Osteoblast (primary cell): ENCODE measurements around the gene SHH. TPM values are rescaled to one million over a fixed set of nuclear protein-coding genes. Genes with fewer than 3 reads are reported as not detected.

ENCODE experiments used
- DNase-seq: peaks from one replicate; pipeline ENCODE4 v3.0.0; 2011; ENCODE audit warnings: low spot score, mixed read lengths; ENCODE audit not compliant: insufficient read length; ENCODE audit errors: missing footprints
- H2AFZ ChIP-seq: 2 replicates; pipeline ENCODE4 v1.6.0; 2011; ENCODE audit warnings: mild to moderate bottlenecking, low read length
- H3K27ac ChIP-seq: 2 replicates; pipeline ENCODE4 v1.5.1; 2011; ENCODE audit warnings: mild to moderate bottlenecking, low read depth, low read length, moderate library complexity
- H3K27me3 ChIP-seq: 2 replicates; pipeline ENCODE4 v1.6.0; 2012; ENCODE audit warnings: mild to moderate bottlenecking, control low read depth, inconsistent platforms, low read length, moderate library complexity; ENCODE audit not compliant: insufficient read depth
- H3K36me3 ChIP-seq: 2 replicates; pipeline ENCODE4 v1.5.1; 2011; ENCODE audit warnings: mild to moderate bottlenecking, low read length, control low read depth, moderate library complexity; ENCODE audit not compliant: insufficient read depth
- H3K4me1 ChIP-seq: 2 replicates; pipeline ENCODE4 v1.5.1; 2011; ENCODE audit warnings: mild to moderate bottlenecking, low read length, control low read depth, moderate library complexity; ENCODE audit not compliant: insufficient read depth
- H3K4me2 ChIP-seq: 2 replicates; pipeline ENCODE4 v1.6.0; 2011; ENCODE audit warnings: mild to moderate bottlenecking, low read length; ENCODE audit not compliant: insufficient read depth
- H3K4me3 ChIP-seq: fragments of 200-600 bp; sonication (generic); 3 replicates; pipeline ENCODE4 v1.5.1; 2012; ENCODE audit warnings: mild to moderate bottlenecking, low read length, inconsistent platforms; ENCODE audit not compliant: insufficient read depth
- H3K79me2 ChIP-seq: 2 replicates; pipeline ENCODE4 v1.6.0; 2012; ENCODE audit warnings: mild to moderate bottlenecking, low read length, control low read depth, inconsistent platforms; ENCODE audit not compliant: insufficient read depth
- H3K9me3 ChIP-seq: 2 replicates; pipeline ENCODE4 v1.5.1; 2011; ENCODE audit warnings: low read depth, low read length, control low read depth
- H4K20me1 ChIP-seq: 2 replicates; pipeline ENCODE4 v1.6.0; 2012; ENCODE audit warnings: mild to moderate bottlenecking, low read length, control low read depth; ENCODE audit not compliant: insufficient read depth
- CTCF ChIP-seq: IDR thresholded peaks from 2 replicates; pipeline ENCODE4 v1.5.1; 2011; ENCODE audit warnings: mild to moderate bottlenecking, low read depth, low read length, moderate library complexity; ENCODE audit errors: extremely low read depth
- total RNA-seq: library from RNA; depleted of rRNA; stranded (reverse); fragments of >200 nt; gene quantifications from 2 replicates; pipeline ENCODE4 v1.2.3, GENCODE V29; 2012

Gene SHH
- total RNA-seq, 1 donor: not detected

GRCh38 chr7:155809332-155809946 is 2.8 kb downstream of the SHH start:
- Histone ChIP-seq H3K27me3 (peaks cover 85% of the 10 kb centered on the region), H3K79me2 (no peaks in the 10 kb centered on the region), H3K9me3 (no peaks in the 10 kb centered on the region), H3K36me3 (no peaks in the 10 kb centered on the region), H2AFZ (no peak overlapping the region), H3K4me3 (no peak overlapping the region), H4K20me1 (no peaks in the 10 kb centered on the region), H3K27ac (no peak overlapping the region), H3K4me2 (peak overlapping the region; percentile 36), H3K4me1 (peaks cover 9% of the 10 kb centered on the region)
- peak; percentile 87 for DNase-seq
- TF ChIP-seq CTCF: no peak

DNA sequence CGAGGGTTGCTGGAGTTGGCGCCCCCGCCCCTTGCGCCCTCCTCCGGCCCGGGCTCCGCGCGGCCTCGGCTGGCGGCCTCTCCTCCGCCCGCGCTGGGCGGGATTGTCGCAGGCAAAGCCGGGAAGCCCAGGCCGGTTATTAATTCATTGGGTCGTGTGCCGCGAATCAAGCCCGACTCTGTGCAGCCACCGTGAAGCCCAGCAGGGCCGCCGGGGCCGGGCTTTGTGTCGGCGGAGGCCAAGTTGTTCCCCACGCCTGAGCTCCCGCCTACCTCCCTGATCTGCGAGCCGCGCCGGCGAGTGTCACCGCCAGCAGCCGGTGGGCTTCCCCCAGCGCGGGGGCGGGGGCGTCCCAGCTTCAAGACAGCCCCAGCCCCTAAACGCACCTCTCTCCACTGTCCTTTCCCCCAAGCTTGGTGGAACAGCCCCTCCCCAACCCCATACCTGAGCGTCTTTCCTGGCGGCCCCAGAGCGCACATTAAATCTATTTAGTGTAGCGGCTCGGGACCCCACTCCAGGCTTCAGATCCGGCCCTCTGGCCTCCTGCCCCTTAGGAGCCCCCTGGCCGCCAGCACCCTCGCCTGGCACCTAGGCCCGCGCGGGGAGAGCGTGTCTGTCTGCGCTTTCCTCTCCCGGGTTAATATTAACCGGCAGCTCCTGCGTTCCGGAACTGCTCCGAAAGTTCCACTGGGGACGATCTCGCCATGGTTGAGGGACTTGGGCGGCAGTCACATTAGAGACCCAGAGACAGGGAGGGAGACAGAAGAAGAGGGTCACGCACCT is 3.5 kb downstream of the SHH start:
- Histone ChIP-seq H3K36me3 (no peaks in the 10 kb centered on the region), H3K27me3 (peaks cover 86% of the 10 kb centered on the region), H3K79me2 (no peaks in the 10 kb centered on the region), H3K4me1 (peaks cover 9% of the 10 kb centered on the region), H2AFZ (no peak overlapping the region), H3K27ac (no peak overlapping the region), H4K20me1 (no peaks in the 10 kb centered on the region), H3K9me3 (no peaks in the 10 kb centered on the region), H3K4me3 (no peak overlapping the region), H3K4me2 (no peak overlapping the region)
- TF ChIP-seq CTCF: no peak
- DNase-seq: peak; percentile 92

GRCh38 chr7:155807789-155808548 is 4.3 kb downstream of the SHH start:
- H3K79me2 ChIP-seq: no peaks in the 10 kb centered on the region
- DNase-seq: peak; percentile 86
- no peaks in the 10 kb centered on the region for H3K36me3 ChIP-seq
- no peak overlapping the region for H2AFZ ChIP-seq
- H3K4me2 ChIP-seq: no peak overlapping the region
- H3K27me3 ChIP-seq: peaks cover 86% of the 10 kb centered on the region
- no peaks in the 10 kb centered on the region for H4K20me1 ChIP-seq
- no peak overlapping the region for H3K27ac ChIP-seq
- no peaks in the 10 kb centered on the region for H3K9me3 ChIP-seq
- H3K4me3 ChIP-seq: no peak overlapping the region
- TF ChIP-seq CTCF: no peak
- H3K4me1 ChIP-seq: peaks cover 9% of the 10 kb centered on the region
